Adrenal gland (tissue), 12 donors: ENCODE measurements around the gene OR2AK2. TPM values are rescaled to one million over a fixed set of nuclear protein-coding genes. Genes with fewer than 3 reads are reported as not detected.

Experiments
- DNase-seq, 7 donors: peaks; one replicate each; pipeline ENCODE4 v3.0.0-alpha.2; 2019 to 2020
- H3K27ac ChIP-seq, 5 donors: fragments of 200-600 bp; sonication (generic) in 4 of 5; 1 replicate in 3 of 5; 2 replicates in 2 of 5; pipeline versions ENCODE4 v1.5.1 to v1.8.0; 2016 to 2020; ENCODE audit warnings: mild to moderate bottlenecking in 1 of 5
- H3K27me3 ChIP-seq: fragments of 200-600 bp; 2 replicates; pipeline ENCODE4 v1.8.0; 2021
- H3K36me3 ChIP-seq, 2 donors: fragments of 200-600 bp; replicated peaks in 1 of 2; 1 replicate in 1 of 2; 2 replicates in 1 of 2; pipeline versions ENCODE4 v1.5.1 to v1.8.0; 2018 to 2022
- H3K4me1 ChIP-seq, 2 donors: fragments of 200-600 bp; replicated peaks in 1 of 2; 1 replicate in 1 of 2; 2 replicates in 1 of 2; pipeline versions ENCODE4 v1.5.1 to v1.8.0; 2018 to 2021
- H3K4me3 ChIP-seq, 4 donors: fragments of 200-600 bp; sonication (generic) in 3 of 4; one replicate each; pipeline ENCODE4 v1.5.1; 2016 to 2018
- H3K9me3 ChIP-seq, 3 donors: fragments of 200-600 bp; sonication (generic) in 1 of 3; replicated peaks in 1 of 3; 1 replicate in 2 of 3; 2 replicates in 1 of 3; pipeline versions ENCODE4 v1.5.1 to v1.8.0; 2016 to 2021
- POLR2A ChIP-seq, 2 donors: fragments of 450-650 bp; IDR thresholded peaks; one replicate each; pipeline ENCODE4 v1.6.1; 2017; ENCODE audit warnings: antibody characterized with exemption in 2 of 2, mild to moderate bottlenecking in 2 of 2, moderate library complexity in 1 of 2
- WGBS, 4 donors: extraction: QIAGEN DNeasy Blood & Tissue Kit in 2 of 4; methylation state at CpG; one replicate each; pipeline versions ENCODE4 v1.1.5 to v1.1.7; 2013 to 2017; 5-methylcytosine and 5-hydroxymethylcytosine counted together
- intact Hi-C, 2 donors: fragments of 100-400 bp; cut with DNase I; formaldehyde crosslinking; loops; one replicate each; pipeline versions ENCODE4 v1.14.1 to v1.15.0; 2022 to 2023
- polyA plus RNA-seq, 3 donors: library from polyadenylated mRNA; stranded (reverse); fragments of 200-250 nt in 2 of 3; fragments of 350-450 nt in 1 of 3; fragmentation: Illumina TruSeq in 1 of 3; extraction: RNeasy Lipid Tissue Mini Kit (QIAGEN cat#74804) in 1 of 3; gene quantifications; one replicate each; pipeline ENCODE4 v1.2.3, GENCODE V29; 2013 to 2014
- total RNA-seq, 9 donors: library from RNA; depleted of rRNA in 4 of 9; stranded (reverse); fragments of >200 nt in 4 of 9; fragments of 120-200 nt in 1 of 9; fragmentation: NEBNext Ultra II Directional in 1 of 9; extraction: Animal tissue kit (Norgen Biotek cat#: 25700) in 1 of 9; gene quantifications; one replicate each; pipeline versions ENCODE4 v1.1.0 to v1.2.4, GENCODE V29; 2013 to 2023
- TF ChIP-seq, protein P1 (sequence below), 6 experiments: fragments of 450-650 bp in 4 of 6; fragments of 200-600 bp in 2 of 6; sonication (generic) in 1 of 6; IDR thresholded peaks; 1 replicate in 5 of 6; 2 replicates in 1 of 6; pipeline versions ENCODE4 v1.5.1 to v1.8.0; 2016 to 2021; ENCODE audit warnings: antibody characterized with exemption in 6 of 6, mild to moderate bottlenecking in 2 of 6, moderate library complexity in 1 of 6
- donor health status: healthy with polysubstance abuse.
- donor health status: Bipolar disorder and iron deficiency.
- donor health status: DM: yes; HTN: yes; CAD: no.
- donor health status: DM: no; HTN: no; CAD: no.
- donor health status: DM: no; HTN: no; CAD: no.
- donor health status: DM: yes; HTN: yes; CAD: no.

OR2AK2 gene
- total and polyA plus RNA-seq, 12 donors: 0.39 TPM; not detected in 11

DNA sequence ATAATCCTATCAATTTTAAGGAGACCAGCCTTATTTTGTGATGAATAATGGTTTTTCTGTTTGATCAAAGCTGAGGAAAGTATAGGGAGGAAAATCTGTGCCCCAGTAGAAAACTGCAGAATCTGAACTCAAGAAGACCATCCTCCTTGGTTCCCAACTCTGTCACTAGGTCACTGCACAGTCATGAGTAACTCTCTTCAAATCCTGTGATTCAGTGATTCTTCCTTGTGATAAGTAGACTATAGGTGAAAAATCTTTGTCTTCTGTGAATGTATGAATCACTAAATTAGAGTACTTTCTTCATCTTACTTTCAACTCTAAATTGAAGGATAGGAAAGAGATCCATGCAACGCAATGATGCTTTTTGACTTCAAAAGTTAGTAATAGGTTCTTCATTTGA lies 35.1 kb downstream of the OR2AK2 start:
- H3K36me3 ChIP-seq: no peaks in the 10 kb centered on the region
- H3K4me3 ChIP-seq: no peak overlapping the region
- H3K4me1 ChIP-seq: no peaks in the 10 kb centered on the region
- no peaks in the 10 kb centered on the region for H3K27me3 ChIP-seq
- WGBS, 4 donors: 60 to 93% (median 88%) methylated on average over 1 of the region's 1 CpG
- TF ChIP-seq, protein P1, sequence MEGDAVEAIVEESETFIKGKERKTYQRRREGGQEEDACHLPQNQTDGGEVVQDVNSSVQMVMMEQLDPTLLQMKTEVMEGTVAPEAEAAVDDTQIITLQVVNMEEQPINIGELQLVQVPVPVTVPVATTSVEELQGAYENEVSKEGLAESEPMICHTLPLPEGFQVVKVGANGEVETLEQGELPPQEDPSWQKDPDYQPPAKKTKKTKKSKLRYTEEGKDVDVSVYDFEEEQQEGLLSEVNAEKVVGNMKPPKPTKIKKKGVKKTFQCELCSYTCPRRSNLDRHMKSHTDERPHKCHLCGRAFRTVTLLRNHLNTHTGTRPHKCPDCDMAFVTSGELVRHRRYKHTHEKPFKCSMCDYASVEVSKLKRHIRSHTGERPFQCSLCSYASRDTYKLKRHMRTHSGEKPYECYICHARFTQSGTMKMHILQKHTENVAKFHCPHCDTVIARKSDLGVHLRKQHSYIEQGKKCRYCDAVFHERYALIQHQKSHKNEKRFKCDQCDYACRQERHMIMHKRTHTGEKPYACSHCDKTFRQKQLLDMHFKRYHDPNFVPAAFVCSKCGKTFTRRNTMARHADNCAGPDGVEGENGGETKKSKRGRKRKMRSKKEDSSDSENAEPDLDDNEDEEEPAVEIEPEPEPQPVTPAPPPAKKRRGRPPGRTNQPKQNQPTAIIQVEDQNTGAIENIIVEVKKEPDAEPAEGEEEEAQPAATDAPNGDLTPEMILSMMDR (IDR thresholded peaks at IDR 0.05): no peak
- TF ChIP-seq POLR2A (IDR thresholded peaks at IDR 0.05): no peak
- DNase-seq: no peak
- intact Hi-C loops: no loop called here
- H3K9me3 ChIP-seq: no peaks in the 10 kb centered on the region
- H3K27ac ChIP-seq: no peak overlapping the region

DNA sequence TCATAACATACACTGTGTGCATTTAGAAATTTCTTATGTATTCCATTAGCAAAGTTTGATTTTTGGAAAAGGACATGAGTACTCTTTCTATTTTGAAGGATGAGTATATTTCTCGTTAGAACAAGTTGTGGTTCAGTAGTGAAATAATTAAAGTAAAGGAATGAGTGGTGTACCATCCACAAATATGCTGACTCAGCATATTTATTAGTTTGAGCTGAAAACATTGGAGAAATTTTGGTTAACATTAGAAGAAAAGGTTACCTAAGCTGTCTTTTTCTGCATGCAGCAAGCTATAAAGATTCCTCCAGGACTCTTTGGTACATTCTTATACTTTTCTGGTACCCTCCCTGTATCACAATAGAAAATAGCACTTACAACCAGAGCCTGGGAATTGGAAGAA lies 42.7 kb downstream of the OR2AK2 start:
- TF ChIP-seq POLR2A (IDR thresholded peaks at IDR 0.05): no peak
- TF ChIP-seq, protein P1 (IDR thresholded peaks at IDR 0.05): no peak
- intact Hi-C loops: no loop called here
- no peaks in the 10 kb centered on the region for H3K27me3 ChIP-seq
- H3K36me3 ChIP-seq: no peaks in the 10 kb centered on the region
- no peak for DNase-seq
- H3K4me1 ChIP-seq: no peaks in the 10 kb centered on the region
- WGBS, 4 donors: 42 to 57% (median 49%) methylated on average over 1 of the region's 1 CpG
- H3K9me3 ChIP-seq: peaks cover 0 to 8% (median 0%) of the 10 kb centered on the region in 3 donors
- H3K27ac ChIP-seq: no peak overlapping the region
- H3K4me3 ChIP-seq: no peak overlapping the region

DNA sequence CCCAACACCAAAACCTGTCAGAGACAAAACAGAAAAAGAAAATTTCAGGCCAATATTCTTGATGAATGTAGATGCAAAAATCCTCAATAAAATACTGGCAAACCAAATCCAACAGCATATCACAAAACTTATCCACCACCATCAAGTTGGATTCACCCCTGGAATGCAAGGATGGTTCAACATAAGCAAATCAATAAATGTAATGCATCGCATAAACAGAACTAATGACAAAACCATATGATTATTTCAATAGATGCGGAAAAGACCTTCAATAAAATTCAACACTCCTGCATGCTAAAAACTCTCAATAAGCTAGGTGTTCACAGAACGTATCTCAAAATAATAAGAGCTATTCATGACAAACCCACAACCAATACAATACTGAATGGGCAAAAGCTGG lies 44.6 kb downstream of the OR2AK2 start:
- TF ChIP-seq POLR2A (IDR thresholded peaks at IDR 0.05): no peak
- TF ChIP-seq, protein P1 (IDR thresholded peaks at IDR 0.05): no peak
- no peak overlapping the region for H3K27ac ChIP-seq
- peaks cover 0 to 8% (median 0%) of the 10 kb centered on the region in 3 donors for H3K9me3 ChIP-seq
- H3K27me3 ChIP-seq: no peaks in the 10 kb centered on the region
- intact Hi-C loops: no loop called here
- WGBS, 4 donors: 72 to 84% (median 76%) methylated on average over 3 of the region's 3 CpGs
- H3K4me1 ChIP-seq: no peaks in the 10 kb centered on the region
- H3K36me3 ChIP-seq: no peaks in the 10 kb centered on the region
- no peak for DNase-seq
- H3K4me3 ChIP-seq: no peak overlapping the region

DNA sequence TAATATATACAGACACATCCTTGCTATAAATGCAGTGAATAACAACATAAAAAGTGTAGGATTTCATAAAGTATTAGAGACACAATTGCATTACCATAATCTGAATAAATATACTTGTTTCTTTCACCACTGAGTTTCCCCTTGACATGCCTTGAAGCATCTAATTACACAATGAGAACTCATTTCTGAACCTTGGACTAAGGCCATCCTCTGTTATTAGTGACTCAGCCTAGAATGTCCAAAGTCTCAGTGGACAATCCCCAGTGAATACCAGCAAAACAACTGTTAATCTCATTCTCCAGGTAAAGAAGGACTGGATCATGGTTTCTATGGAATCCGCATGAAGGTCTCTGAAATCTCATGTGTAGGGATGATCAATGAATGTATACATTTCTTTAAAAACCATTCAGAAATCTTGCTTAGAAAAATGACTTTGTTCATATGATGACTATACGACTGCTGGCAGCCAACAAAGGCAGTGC lies 48.2 kb downstream of the OR2AK2 start, which contains the start of gene OR2L5:
OR2L5 (plus strand) TSS at position 432 of the 482 bp plus-strand sequence. CDS start 8,288 bp downstream, outside the sequence.
- no peaks in the 10 kb centered on the region for H3K36me3 ChIP-seq
- no peaks in the 10 kb centered on the region for H3K4me1 ChIP-seq
- H3K27me3 ChIP-seq: no peaks in the 10 kb centered on the region
- DNase-seq: no peak
- TF ChIP-seq, protein P1 (IDR thresholded peaks at IDR 0.05): no peak
- no peak for TF ChIP-seq POLR2A (IDR thresholded peaks at IDR 0.05)
- intact Hi-C loops: no loop called here
- no peak within 1 kb of the TSS for H3K27ac ChIP-seq
- H3K4me3 ChIP-seq: no peak within 1 kb of the TSS
- peaks cover 0 to 8% (median 0%) of the 10 kb centered on the region in 3 donors for H3K9me3 ChIP-seq
- WGBS, 4 donors: 82 to 84% (median 83%) methylated on average over 2 of the region's 2 CpGs
